ENCODE results near the gene FRMD4A. TPM values are rescaled to one million over a fixed set of nuclear protein-coding genes. Genes with fewer than 3 reads are reported as not detected.

FRMD4A gene
- total and polyA plus RNA-seq, 11 donors: 12.2 to 58.1 (median 28.1) TPM

DNA sequence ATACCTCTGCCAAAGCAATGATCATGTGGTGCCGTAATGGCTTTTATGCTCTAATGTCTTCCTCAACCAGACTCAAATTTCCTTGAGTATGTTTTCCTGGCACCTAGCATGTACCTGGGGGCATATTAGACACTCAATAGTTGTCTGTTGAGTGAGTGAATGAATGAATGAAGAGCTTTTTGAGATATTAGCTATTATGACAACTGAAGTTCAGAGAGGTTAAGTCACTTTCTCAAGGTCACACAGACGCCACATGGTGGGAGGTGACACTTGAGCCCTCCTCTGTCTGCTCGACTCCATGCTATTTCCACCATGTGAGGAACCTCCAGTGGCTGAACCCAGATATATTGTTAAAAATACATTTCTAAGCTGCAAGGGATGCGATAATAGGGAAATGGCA is 611.9 kb downstream of the FRMD4A start:
- H3K4me3 ChIP-seq: peak overlapping the region in 4 of 12 donors; percentile 39 to 48 (median 44)

DNA sequence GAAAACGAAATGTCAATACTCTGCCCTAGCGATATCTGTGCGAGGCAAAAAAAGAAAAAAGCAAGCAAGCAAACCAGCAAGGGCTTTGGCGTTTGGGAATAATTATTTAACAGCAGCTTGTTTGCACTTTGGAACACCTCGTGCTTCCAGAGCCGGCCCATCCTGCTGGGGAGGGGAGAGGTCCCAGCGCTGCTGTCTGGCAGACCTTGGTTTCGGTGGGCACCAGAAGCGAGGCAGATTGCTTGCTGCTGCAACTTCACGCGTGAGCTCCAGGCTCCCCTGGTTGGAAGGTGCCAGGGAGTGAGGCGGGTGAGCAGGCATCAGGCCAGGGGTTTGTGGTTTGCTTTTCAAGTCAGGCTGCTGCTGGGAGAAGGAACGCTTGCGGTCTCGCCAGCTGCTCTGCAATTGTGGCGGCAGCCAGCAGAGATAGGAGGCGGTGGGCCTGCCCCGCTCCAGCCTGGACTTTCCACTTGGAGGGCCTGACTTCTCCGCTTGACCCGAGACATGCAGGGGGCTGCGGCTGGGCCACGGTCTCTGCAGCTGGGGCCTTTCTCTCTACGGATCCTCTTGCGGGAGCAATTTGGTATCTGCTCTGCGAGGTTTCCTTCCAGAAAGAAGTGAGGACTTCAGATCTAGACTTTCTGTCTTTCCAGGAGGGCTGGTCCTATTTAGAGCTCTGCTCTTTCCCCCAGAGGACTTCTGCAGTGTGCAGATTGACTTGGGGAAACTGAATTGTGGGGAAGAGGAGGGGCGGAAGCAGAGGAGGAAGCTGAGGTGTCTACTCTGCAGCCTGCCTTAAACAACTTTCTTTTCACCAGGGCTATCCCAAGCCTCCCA is 612.6 kb downstream of the FRMD4A start:
- peak overlapping the region in 10 of 12 donors; percentile 22 to 48 (median 38) for H3K4me3 ChIP-seq
- ATAC-seq (peak; percentile 72 to 88 (median 80)), DNase-seq (peak; percentile 77 to 90 (median 82))
- no peak for TF ChIP-seq POLR2A (IDR thresholded peaks at IDR 0.05)
- TF ChIP-seq, protein P1, sequence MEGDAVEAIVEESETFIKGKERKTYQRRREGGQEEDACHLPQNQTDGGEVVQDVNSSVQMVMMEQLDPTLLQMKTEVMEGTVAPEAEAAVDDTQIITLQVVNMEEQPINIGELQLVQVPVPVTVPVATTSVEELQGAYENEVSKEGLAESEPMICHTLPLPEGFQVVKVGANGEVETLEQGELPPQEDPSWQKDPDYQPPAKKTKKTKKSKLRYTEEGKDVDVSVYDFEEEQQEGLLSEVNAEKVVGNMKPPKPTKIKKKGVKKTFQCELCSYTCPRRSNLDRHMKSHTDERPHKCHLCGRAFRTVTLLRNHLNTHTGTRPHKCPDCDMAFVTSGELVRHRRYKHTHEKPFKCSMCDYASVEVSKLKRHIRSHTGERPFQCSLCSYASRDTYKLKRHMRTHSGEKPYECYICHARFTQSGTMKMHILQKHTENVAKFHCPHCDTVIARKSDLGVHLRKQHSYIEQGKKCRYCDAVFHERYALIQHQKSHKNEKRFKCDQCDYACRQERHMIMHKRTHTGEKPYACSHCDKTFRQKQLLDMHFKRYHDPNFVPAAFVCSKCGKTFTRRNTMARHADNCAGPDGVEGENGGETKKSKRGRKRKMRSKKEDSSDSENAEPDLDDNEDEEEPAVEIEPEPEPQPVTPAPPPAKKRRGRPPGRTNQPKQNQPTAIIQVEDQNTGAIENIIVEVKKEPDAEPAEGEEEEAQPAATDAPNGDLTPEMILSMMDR (IDR thresholded peaks at IDR 0.05): no peak
- H3K4me1 ChIP-seq: peaks cover 0 to 47% (median 23%) of the 10 kb centered on the region in 12 donors
- H3K27ac ChIP-seq: peak overlapping the region; percentile 25 to 86 (median 70)
- no peaks in the 10 kb centered on the region for H3K27me3 ChIP-seq
- no peaks in the 10 kb centered on the region for H3K9me3 ChIP-seq
- WGBS, 4 donors: 30 to 50% (median 32%) methylated on average over 23 to 26 of the region's 26 CpGs
- peaks cover 0 to 13% (median 0%) of the 10 kb centered on the region in 9 donors for H3K36me3 ChIP-seq
- intact Hi-C loops (cut with DNase I): loop anchor here in 4 of 10 donors (5.0 to 10.0 kb wide), 4 partner anchors 41 to 57 kb away; no protein-coding TSS in a partner anchor

More for the DNA sequence above, 611.9 kb downstream of the FRMD4A start:
- peaks cover 0 to 43% (median 21%) of the 10 kb centered on the region in 12 donors for H3K4me1 ChIP-seq
- peaks cover 0 to 13% (median 0%) of the 10 kb centered on the region in 9 donors for H3K36me3 ChIP-seq
- TF ChIP-seq POLR2A (IDR thresholded peaks at IDR 0.05): no peak
- TF ChIP-seq, protein P1 (IDR thresholded peaks at IDR 0.05): no peak
- ATAC-seq (no peak), DNase-seq (no peak)
- H3K27me3 ChIP-seq: no peaks in the 10 kb centered on the region
- intact Hi-C loops (cut with DNase I): loop anchor here in 4 of 10 donors (5.0 to 10.0 kb wide), 4 partner anchors 42 to 56 kb away; no protein-coding TSS in a partner anchor
- WGBS, 4 donors: 84 to 89% (median 86%) methylated on average over 4 of the region's 4 CpGs
- H3K9me3 ChIP-seq: no peaks in the 10 kb centered on the region
- H3K27ac ChIP-seq: peak overlapping the region; percentile 25 to 86 (median 70)

DNA sequence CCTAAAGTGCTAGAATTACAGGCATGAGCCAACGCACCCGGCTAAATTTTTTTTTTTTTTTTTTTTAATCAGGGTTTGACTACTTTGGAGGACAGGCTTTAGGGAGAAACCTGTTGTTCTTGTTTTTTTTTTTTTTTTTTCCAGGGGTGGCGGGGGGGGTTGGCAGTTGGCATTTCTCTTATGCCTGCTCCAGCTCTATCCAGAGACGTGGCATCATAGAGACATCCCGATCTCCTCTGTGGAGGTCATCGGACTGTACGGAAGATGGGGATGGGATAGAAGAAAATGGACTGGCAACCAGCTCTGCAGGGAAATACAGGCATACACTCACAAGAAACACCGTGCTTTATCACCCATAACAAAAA is 613.2 kb downstream of the FRMD4A start:
- TF ChIP-seq, protein P1 (IDR thresholded peaks at IDR 0.05): no peak
- TF ChIP-seq POLR2A (IDR thresholded peaks at IDR 0.05): no peak
- Histone ChIP-seq H3K9me3 (no peaks in the 10 kb centered on the region), H3K27me3 (no peaks in the 10 kb centered on the region), H3K27ac (peak overlapping the region; percentile 25 to 86 (median 70)), H3K4me1 (peaks cover 0 to 53% (median 27%) of the 10 kb centered on the region in 12 donors), H3K4me3 (peak overlapping the region in 10 of 12 donors; percentile 22 to 48 (median 38)), H3K36me3 (peaks cover 0 to 13% (median 0%) of the 10 kb centered on the region in 9 donors)
- WGBS, 4 donors: 57 to 73% (median 65%) methylated on average over 8 of the region's 8 CpGs
- DNase-seq (no peak), ATAC-seq (peak in 1 of 4 donors; percentile 3)
- intact Hi-C loops (cut with DNase I): loop anchor here in 4 of 10 donors (5.0 to 10.0 kb wide), 4 partner anchors 40 to 57 kb away; no protein-coding TSS in a partner anchor

All from heart left ventricle (tissue), 16 donors.